Mucosa of descending colon (tissue), 3 donors: ENCODE data around the gene SH3RF3. TPM values are rescaled to one million over a fixed set of nuclear protein-coding genes. Genes with fewer than 3 reads are reported as not detected.
A peak's percentile ranks its signal among the peaks of the same experiment; 100 is the strongest.

Experiments used
- ATAC-seq: fragments of 200-7000 bp; cut with Tn5 transposase; one replicate; pipeline ENCODE4 v1.9.1; 2020; ENCODE audit warnings: mild to moderate bottlenecking, moderate library complexity
- DNase-seq, 3 donors: peaks; one replicate each; pipeline ENCODE4 v3.0.0-alpha.2; 2020
- H3K36me3 ChIP-seq: fragments of 200-600 bp; one replicate; pipeline ENCODE4 v1.8.0; 2021; ENCODE audit warnings: low read depth, mild to moderate bottlenecking
- H3K4me1 ChIP-seq: fragments of 200-600 bp; one replicate; pipeline ENCODE4 v1.8.0; 2021; ENCODE audit warnings: low read depth, mild to moderate bottlenecking
- H3K4me3 ChIP-seq: fragments of 200-600 bp; one replicate; pipeline ENCODE4 v1.8.0; 2021; ENCODE audit warnings: mild to moderate bottlenecking
- H3K9me3 ChIP-seq: fragments of 200-600 bp; one replicate; pipeline ENCODE4 v1.8.0; 2021; ENCODE audit warnings: mild to moderate bottlenecking
- intact Hi-C, 2 donors: fragments of 100-400 bp; cut with DNase I in 1 of 2; cut with micrococcal nuclease in 1 of 2; formaldehyde crosslinking; loops; one replicate each; pipeline versions ENCODE4 v1.11.0 to v1.11.1; 2022; cut with DNase I, micrococcal nuclease
- total RNA-seq, 3 donors: library from RNA; stranded (reverse); fragmentation: NEBNext Ultra II Directional in 2 of 3; extraction: Animal tissue kit (Norgen Biotek cat#: 25700) in 2 of 3; gene quantifications; one replicate each; pipeline versions ENCODE4 v1.2.1 to v1.2.4, GENCODE V29; 2021 to 2023
- TF ChIP-seq, protein P1 (sequence below): fragments of 200-600 bp; IDR thresholded peaks from one replicate; pipeline ENCODE4 v1.8.0; 2022; ENCODE audit warnings: antibody characterized with exemption, mild to moderate bottlenecking
- donor health status: DM: no; HTN: no; CAD: no; lungs with moderate emphysema.
- donor health status: DM: no; HTN: no; CAD: no.
- donor health status: DM: no; HTN: yes; CAD: no.

The SH3RF3 gene
- total RNA-seq, 3 donors from 2014 or later: 1.9 to 3.7 (median 3.0) TPM

DNA sequence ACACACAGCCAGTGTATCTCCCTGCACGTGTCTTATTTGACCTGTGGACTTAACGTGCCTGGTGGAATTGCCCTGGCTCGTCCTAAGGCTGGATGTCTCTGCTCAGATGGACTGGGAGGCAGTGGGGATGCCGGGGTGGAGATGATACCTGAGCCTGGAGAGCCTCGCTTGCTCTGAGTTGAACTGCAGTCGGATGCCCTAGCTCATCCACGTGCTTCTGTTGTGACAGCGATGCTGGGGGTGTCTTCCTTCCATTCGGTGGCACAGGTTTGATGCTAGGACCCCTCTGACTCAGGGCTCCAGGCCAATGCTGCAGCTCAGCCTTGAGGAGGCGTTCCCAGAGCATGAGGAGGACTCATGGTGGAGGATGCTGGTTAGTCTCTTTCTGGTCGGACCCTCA is 117.6 kb downstream of the SH3RF3 start:
- Histone ChIP-seq H3K4me1 (peaks cover 16% of the 10 kb centered on the region), H3K36me3 (no peaks in the 10 kb centered on the region), H3K4me3 (no peak overlapping the region), H3K9me3 (no peaks in the 10 kb centered on the region)
- DNase-seq (no peak), ATAC-seq (no peak)
- TF ChIP-seq, protein P1, sequence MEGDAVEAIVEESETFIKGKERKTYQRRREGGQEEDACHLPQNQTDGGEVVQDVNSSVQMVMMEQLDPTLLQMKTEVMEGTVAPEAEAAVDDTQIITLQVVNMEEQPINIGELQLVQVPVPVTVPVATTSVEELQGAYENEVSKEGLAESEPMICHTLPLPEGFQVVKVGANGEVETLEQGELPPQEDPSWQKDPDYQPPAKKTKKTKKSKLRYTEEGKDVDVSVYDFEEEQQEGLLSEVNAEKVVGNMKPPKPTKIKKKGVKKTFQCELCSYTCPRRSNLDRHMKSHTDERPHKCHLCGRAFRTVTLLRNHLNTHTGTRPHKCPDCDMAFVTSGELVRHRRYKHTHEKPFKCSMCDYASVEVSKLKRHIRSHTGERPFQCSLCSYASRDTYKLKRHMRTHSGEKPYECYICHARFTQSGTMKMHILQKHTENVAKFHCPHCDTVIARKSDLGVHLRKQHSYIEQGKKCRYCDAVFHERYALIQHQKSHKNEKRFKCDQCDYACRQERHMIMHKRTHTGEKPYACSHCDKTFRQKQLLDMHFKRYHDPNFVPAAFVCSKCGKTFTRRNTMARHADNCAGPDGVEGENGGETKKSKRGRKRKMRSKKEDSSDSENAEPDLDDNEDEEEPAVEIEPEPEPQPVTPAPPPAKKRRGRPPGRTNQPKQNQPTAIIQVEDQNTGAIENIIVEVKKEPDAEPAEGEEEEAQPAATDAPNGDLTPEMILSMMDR: no peak
- intact Hi-C loops: no loop called here

DNA sequence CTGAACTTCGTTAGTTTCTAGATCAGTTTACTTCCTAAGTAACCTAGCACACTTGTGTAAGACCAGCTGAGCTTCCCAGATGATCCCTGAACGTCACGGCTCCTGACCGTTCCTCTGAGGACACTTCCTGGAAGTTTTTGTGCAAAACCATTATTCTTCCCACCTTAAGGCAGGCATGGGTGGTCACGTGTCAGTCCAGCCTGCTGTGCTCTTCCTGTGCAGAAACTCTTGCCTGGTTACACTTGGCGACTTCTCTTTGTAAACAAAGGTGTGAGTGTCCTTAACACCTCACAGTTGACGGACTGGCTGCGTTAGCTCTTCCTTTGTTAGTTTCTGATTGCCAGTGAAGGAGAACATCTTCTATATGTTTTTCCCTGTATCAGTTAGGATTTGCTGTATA is 118.3 kb downstream of the SH3RF3 start:
- no peaks in the 10 kb centered on the region for H3K36me3 ChIP-seq
- peak in 1 of 3 donors; percentile 61 for DNase-seq
- intact Hi-C loops: no loop called here

DNA sequence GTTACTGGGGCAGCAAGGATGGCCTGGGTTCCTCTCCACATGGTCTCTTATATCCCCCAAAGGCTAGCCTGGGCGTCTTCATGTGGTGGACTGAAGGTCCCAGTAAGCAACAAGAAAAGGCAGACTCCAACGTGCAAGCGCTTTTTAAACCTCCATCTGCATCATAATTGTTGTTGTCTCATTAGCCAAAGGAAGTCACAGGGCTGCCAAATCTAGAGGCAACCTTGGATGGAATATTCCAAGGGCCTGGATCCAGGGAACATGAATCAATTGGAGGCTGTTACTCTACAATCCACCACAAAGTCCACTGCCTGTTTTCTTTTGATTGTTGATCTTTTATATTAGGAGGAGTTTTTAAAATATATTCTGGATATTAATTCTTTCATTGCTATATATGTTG is 118.8 kb downstream of the SH3RF3 start:
- intact Hi-C loops: no loop called here
- no peak overlapping the region for H3K4me3 ChIP-seq
- no peaks in the 10 kb centered on the region for H3K9me3 ChIP-seq
- ATAC-seq (peak; percentile 26), DNase-seq (peak in 1 of 3 donors; percentile 38)
- H3K36me3 ChIP-seq: no peaks in the 10 kb centered on the region
- peaks cover 12% of the 10 kb centered on the region for H3K4me1 ChIP-seq
- TF ChIP-seq, protein P1: no peak

More for the DNA sequence above, 118.3 kb downstream of the SH3RF3 start:
- peak; percentile 95 for ATAC-seq
- Histone ChIP-seq H3K9me3 (no peaks in the 10 kb centered on the region), H3K4me1 (peaks cover 14% of the 10 kb centered on the region), H3K4me3 (no peak overlapping the region)
- TF ChIP-seq, protein P1: no peak

DNA sequence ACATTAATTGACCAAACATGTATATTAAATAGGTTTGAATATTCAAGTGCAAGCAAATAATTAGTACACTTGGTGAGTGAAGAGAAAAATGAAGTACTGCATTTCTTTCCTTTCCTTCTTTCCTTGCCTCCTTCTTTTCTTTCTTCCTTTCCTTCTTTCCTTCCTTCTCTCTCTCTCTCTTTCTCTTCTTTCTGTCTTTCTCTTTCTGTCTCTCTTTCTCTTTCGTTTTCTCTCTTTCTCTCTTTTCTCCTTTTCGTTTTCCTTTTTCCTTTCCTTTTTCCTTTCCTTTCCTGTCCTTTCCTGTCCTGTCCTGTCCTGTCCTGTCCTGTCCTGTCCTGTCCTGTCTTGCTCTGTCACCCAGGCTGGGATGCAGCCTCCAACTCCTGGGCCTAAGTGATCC is 119.6 kb downstream of the SH3RF3 start:
- intact Hi-C loops: no loop called here
- ATAC-seq: no peak

DNA sequence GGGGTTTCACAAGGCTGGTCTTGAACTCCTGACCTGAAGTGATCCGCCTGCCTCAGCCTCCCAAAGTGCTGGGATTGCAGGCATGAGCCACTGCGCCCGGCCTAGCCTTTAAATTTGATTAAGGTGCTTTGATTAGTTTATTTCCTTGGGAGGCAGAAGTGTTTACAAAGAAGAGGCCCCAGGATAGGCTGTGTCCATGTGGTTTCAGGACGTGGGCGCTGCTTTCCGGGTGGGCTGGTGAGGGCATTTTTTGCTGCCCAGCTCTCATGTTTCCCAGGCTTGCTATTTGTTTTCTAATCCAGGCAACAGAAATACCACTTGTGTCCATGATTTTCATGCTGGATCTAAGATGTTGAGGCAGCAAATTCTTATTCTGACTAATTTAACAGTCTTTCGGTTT is 124.2 kb downstream of the SH3RF3 start:
- Histone ChIP-seq H3K4me1 (peaks cover 5% of the 10 kb centered on the region), H3K9me3 (no peaks in the 10 kb centered on the region), H3K36me3 (no peaks in the 10 kb centered on the region), H3K4me3 (no peak overlapping the region)
- TF ChIP-seq, protein P1: no peak
- intact Hi-C loops: no loop called here
- ATAC-seq (no peak), DNase-seq (no peak)

More for the DNA sequence above, 119.6 kb downstream of the SH3RF3 start:
- TF ChIP-seq, protein P1: no peak
- Histone ChIP-seq H3K9me3 (no peaks in the 10 kb centered on the region), H3K4me3 (no peak overlapping the region), H3K36me3 (no peaks in the 10 kb centered on the region), H3K4me1 (peaks cover 12% of the 10 kb centered on the region)
- DNase-seq: no peak
